Mesenchymal stem cell (in vitro differentiated cells and primary cell): ENCODE results near the gene PRKCA.

Experiments used
- DNase-seq: peaks from one replicate; pipeline ENCODE4 v3.0.0-alpha.2; 2013
- H2AFZ ChIP-seq: one replicate; pipeline ENCODE4 v1.6.1; 2013; ENCODE audit warnings: low read depth, mild to moderate bottlenecking, control low read depth, inconsistent platforms, low read length, moderate library complexity
- H2AK5ac ChIP-seq: 2 replicates; pipeline ENCODE4 v1.6.1; 2013; ENCODE audit warnings: low read length, moderate library complexity, mild to moderate bottlenecking, inconsistent platforms; ENCODE audit not compliant: severe bottlenecking
- H2BK120ac ChIP-seq: one replicate; pipeline ENCODE4 v1.6.1; 2013; ENCODE audit warnings: low read depth, mild to moderate bottlenecking, inconsistent platforms, low read length, moderate library complexity
- H2BK12ac ChIP-seq, 2 experiments: one replicate each; pipeline ENCODE4 v1.6.1; 2013; ENCODE audit warnings: inconsistent platforms in 2 of 2, low read length in 2 of 2, mild to moderate bottlenecking in 2 of 2, moderate library complexity in 2 of 2, control low read depth in 1 of 2
- H2BK15ac ChIP-seq: one replicate; pipeline ENCODE4 v1.6.1; 2013; ENCODE audit warnings: mild to moderate bottlenecking, low read depth, inconsistent platforms; ENCODE audit not compliant: poor library complexity, severe bottlenecking
- H2BK5ac ChIP-seq: 2 replicates; pipeline ENCODE4 v1.6.1; 2013; ENCODE audit warnings: low read depth, mild to moderate bottlenecking, low read length, control low read depth, inconsistent platforms; ENCODE audit not compliant: poor library complexity, severe bottlenecking
- H3K14ac ChIP-seq, 2 experiments: one replicate each; pipeline ENCODE4 v1.6.1; 2013; ENCODE audit warnings: inconsistent platforms in 2 of 2, low read length in 2 of 2, control low read depth in 1 of 2, mild to moderate bottlenecking in 1 of 2, moderate library complexity in 1 of 2
- H3K18ac ChIP-seq, 2 experiments: one replicate each; pipeline ENCODE4 v1.6.1; 2013; ENCODE audit warnings: inconsistent platforms in 2 of 2, low read length in 2 of 2, control low read depth in 1 of 2, low read depth in 1 of 2, mild to moderate bottlenecking in 1 of 2
- H3K23ac ChIP-seq, 2 experiments: one replicate each; pipeline ENCODE4 v1.6.1; 2013; ENCODE audit warnings: inconsistent platforms in 2 of 2, low read length in 2 of 2, mild to moderate bottlenecking in 2 of 2, moderate library complexity in 2 of 2, control low read depth in 1 of 2
- H3K27ac ChIP-seq: 2 replicates; pipeline ENCODE4 v1.5.1; 2013; ENCODE audit warnings: mild to moderate bottlenecking, moderate library complexity, low read length, control low read depth, inconsistent platforms; ENCODE audit not compliant: poor library complexity, severe bottlenecking
- H3K27me3 ChIP-seq, 2 experiments: 2 replicates each; pipeline versions ENCODE4 v1.6.1 to v1.7.0; 2013; ENCODE audit warnings: low read length in 2 of 2, mild to moderate bottlenecking in 2 of 2, moderate library complexity in 2 of 2, control low read depth in 1 of 2, inconsistent platforms in 1 of 2; ENCODE audit not compliant: control insufficient read depth in 1 of 2, insufficient read depth in 1 of 2
- H3K36me3 ChIP-seq, 2 experiments: 2 replicates each; pipeline versions ENCODE4 v1.6.1 to v1.7.0; 2013; ENCODE audit warnings: low read length in 2 of 2, control low read depth in 1 of 2, inconsistent platforms in 1 of 2, low read depth in 1 of 2, mild to moderate bottlenecking in 1 of 2; ENCODE audit not compliant: insufficient read depth in 2 of 2, control insufficient read depth in 1 of 2
- H3K4ac ChIP-seq, 2 experiments: one replicate each; pipeline ENCODE4 v1.6.1; 2013; ENCODE audit warnings: inconsistent platforms in 2 of 2, low read length in 2 of 2, mild to moderate bottlenecking in 2 of 2, moderate library complexity in 2 of 2, control low read depth in 1 of 2, low read depth in 1 of 2
- H3K4me1 ChIP-seq: 2 replicates; pipeline ENCODE4 v1.6.1; 2013; ENCODE audit warnings: low read depth, low read length, control low read depth; ENCODE audit not compliant: control insufficient read depth, insufficient read depth
- H3K4me2 ChIP-seq: 2 replicates; pipeline ENCODE4 v1.6.1; 2013; ENCODE audit warnings: low read length, mild to moderate bottlenecking, inconsistent platforms; ENCODE audit not compliant: poor library complexity, severe bottlenecking
- H3K4me3 ChIP-seq, 2 experiments: 2 replicates each; pipeline versions ENCODE4 v1.5.1 to v1.7.0; 2013; ENCODE audit warnings: low read length in 2 of 2, mild to moderate bottlenecking in 2 of 2, control low read depth in 1 of 2, low read depth in 1 of 2; ENCODE audit not compliant: insufficient read depth in 1 of 2
- H3K79me1 ChIP-seq: replicated peaks from 2 replicates; pipeline ENCODE4 v1.6.1; 2013; ENCODE audit warnings: mild to moderate bottlenecking, control low read depth, low read length, inconsistent platforms; ENCODE audit not compliant: poor library complexity, severe bottlenecking
- H3K9ac ChIP-seq: 2 replicates; pipeline ENCODE4 v1.7.0; 2013; ENCODE audit warnings: mild to moderate bottlenecking, low read length, moderate library complexity
- H3K9me3 ChIP-seq: 2 replicates; pipeline ENCODE4 v1.7.0; 2013; ENCODE audit warnings: mild to moderate bottlenecking, low read length; ENCODE audit not compliant: control insufficient read depth
- H4K8ac ChIP-seq: one replicate; pipeline ENCODE4 v1.6.1; 2013; ENCODE audit warnings: inconsistent platforms, mild to moderate bottlenecking, low read length, moderate library complexity
- H4K91ac ChIP-seq: one replicate; pipeline ENCODE4 v1.6.1; 2013; ENCODE audit warnings: mild to moderate bottlenecking, low read length, inconsistent platforms
- WGBS: methylation state at CpG from one replicate; pipeline ENCODE4 v1.1.7; 2013; ENCODE audit warnings: mixed read lengths; 5-methylcytosine and 5-hydroxymethylcytosine counted together

The PRKCA gene

DNA sequence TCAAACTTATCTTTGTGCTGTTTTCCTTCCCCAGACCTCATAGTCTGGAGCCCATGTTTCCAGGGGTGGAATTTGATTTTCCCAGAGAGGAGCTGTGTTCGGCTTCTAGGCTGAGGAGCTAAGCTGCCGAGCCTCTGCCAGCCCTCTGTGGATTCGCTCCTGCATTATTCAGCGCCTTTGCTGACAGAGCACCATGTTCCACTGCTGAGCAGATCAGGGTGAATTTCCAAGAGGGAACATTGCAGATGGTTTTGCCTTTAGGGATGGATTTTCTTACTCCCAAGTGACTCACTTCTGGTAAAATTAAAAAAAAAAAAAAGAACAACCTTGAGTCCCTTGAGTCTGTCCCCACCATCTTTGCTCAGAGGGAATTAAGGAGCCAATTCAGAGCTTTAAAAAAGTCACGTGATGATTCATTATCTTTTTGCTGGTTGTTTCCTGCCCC is 229.5 kb downstream of the PRKCA start:
- no peaks in the 10 kb centered on the region for H3K36me3 ChIP-seq
- WGBS: 92% methylated on average over 5 of the region's 5 CpGs

DNA sequence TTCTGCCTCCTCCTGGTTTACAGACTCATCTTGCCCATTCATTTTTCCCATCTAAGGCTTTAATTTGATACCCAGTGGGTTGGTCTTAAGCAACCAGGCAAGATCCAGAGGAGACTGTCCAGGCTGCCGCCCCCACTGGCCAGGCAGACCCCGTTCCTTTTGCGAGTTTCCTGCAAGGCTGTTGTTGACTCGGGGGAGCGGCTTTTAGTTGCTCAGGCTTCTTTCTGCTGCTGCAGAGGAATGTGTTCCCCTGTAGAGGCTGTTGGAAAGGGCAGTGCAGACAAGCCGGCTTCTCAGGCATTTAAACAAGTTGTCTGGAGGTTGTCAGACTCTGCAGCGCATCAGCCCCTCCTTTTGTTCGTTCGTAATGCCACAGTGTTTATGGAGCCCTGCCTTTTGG is 231.2 kb downstream of the PRKCA start:
- Histone ChIP-seq H3K9ac (no peak overlapping the region), H2BK12ac (peak overlapping the region; percentile 59 to 68), H3K23ac (no peak overlapping the region), H2BK5ac (no peak overlapping the region), H3K27me3 (no peaks in the 10 kb centered on the region), H3K14ac (no peak overlapping the region), H2BK120ac (peak overlapping the region; percentile 35), H4K91ac (no peak overlapping the region), H3K4me1 (peaks cover 11% of the 10 kb centered on the region), H3K9me3 (no peaks in the 10 kb centered on the region), H2AFZ (no peak overlapping the region), H3K36me3 (no peaks in the 10 kb centered on the region), H2AK5ac (no peak overlapping the region), H3K27ac (peak overlapping the region; percentile 3), H3K18ac (peak overlapping the region; percentile 16 to 40), H3K4me2 (peak overlapping the region; percentile 3), H3K4me3 (no peak overlapping the region), H3K79me1 (peaks cover 43% of the 10 kb centered on the region), H2BK15ac (no peak overlapping the region), H3K4ac (no peak overlapping the region), H4K8ac (peak overlapping the region; percentile 66)
- WGBS: 10% methylated on average over 9 of the region's 9 CpGs
- peak; percentile 85 for DNase-seq

More for the DNA sequence above, 229.5 kb downstream of the PRKCA start:
- no peak overlapping the region for H2BK120ac ChIP-seq
- H3K4ac ChIP-seq: peak overlapping the region in 1 of 2 experiments; percentile 76
- no peak overlapping the region for H4K8ac ChIP-seq
- H3K9ac ChIP-seq: no peak overlapping the region
- peaks cover 9% of the 10 kb centered on the region for H3K4me1 ChIP-seq
- no peak overlapping the region for H3K23ac ChIP-seq
- peak overlapping the region; percentile 61 for H2AK5ac ChIP-seq
- H3K14ac ChIP-seq: peak overlapping the region in 1 of 2 experiments; percentile 75
- no peak overlapping the region for H3K4me2 ChIP-seq
- no peak overlapping the region for H4K91ac ChIP-seq
- peak overlapping the region; percentile 11 to 59 for H3K18ac ChIP-seq
- H3K4me3 ChIP-seq: no peak overlapping the region
- peak; percentile 18 for DNase-seq
- no peak overlapping the region for H2AFZ ChIP-seq
- no peak overlapping the region for H2BK15ac ChIP-seq
- H2BK5ac ChIP-seq: no peak overlapping the region
- H2BK12ac ChIP-seq: peak overlapping the region in 1 of 2 experiments; percentile 34
- no peaks in the 10 kb centered on the region for H3K9me3 ChIP-seq
- H3K27ac ChIP-seq: no peak overlapping the region
- H3K27me3 ChIP-seq: no peaks in the 10 kb centered on the region
- H3K79me1 ChIP-seq: peaks cover 43% of the 10 kb centered on the region

DNA sequence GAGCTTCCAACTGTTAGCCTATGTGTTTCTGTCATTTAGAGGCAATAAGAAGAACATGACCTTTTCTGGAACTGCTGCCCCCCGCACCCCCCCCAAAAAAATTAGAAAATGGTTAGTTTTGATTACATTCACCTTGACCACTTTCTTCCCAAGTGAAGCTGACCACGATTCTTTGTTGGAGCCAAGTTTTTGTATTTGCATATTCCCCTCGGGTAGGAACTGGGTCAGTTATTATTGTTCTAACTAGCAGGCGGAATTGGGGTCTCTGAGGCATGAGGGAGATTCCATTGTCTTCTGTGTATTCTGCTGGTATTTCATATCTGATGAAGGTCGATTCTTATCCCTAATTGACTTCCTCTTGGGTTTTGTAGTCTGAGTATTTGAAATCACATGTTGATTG is 231.6 kb downstream of the PRKCA start:
- Histone ChIP-seq H2BK5ac (no peak overlapping the region), H2AFZ (no peak overlapping the region), H3K79me1 (peaks cover 43% of the 10 kb centered on the region), H2BK12ac (no peak overlapping the region), H3K27ac (no peak overlapping the region), H3K36me3 (no peaks in the 10 kb centered on the region), H4K91ac (no peak overlapping the region), H3K4me3 (no peak overlapping the region), H3K4ac (no peak overlapping the region), H3K18ac (no peak overlapping the region), H3K27me3 (no peaks in the 10 kb centered on the region), H3K9ac (no peak overlapping the region), H3K14ac (no peak overlapping the region), H2AK5ac (no peak overlapping the region), H3K4me2 (peak overlapping the region; percentile 3), H2BK15ac (no peak overlapping the region), H3K9me3 (no peaks in the 10 kb centered on the region), H2BK120ac (no peak overlapping the region), H4K8ac (no peak overlapping the region), H3K4me1 (peaks cover 13% of the 10 kb centered on the region), H3K23ac (no peak overlapping the region)
- WGBS: 74% methylated on average over 5 of the region's 5 CpGs
- DNase-seq: no peak

DNA sequence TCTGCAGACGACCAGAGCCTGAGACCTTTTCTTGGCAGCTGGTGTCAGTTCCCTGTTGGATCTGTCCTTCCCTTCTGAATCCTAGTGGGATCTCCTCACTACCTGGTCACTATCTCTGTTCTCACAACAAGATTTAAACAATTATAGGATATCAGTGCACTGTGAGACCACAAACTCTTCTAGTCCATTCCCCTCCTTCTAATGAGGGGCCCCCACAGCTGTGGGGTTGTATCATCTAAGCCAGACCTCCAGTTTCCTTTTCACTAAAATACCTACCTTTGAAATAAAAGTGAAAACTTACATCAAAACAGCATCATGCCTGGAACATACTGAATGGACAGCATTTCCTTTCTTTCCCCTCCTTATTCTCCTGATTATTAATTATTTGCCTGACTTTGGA is 233.2 kb downstream of the PRKCA start:
- Histone ChIP-seq H3K14ac (no peak overlapping the region), H2BK120ac (peak overlapping the region; percentile 27), H3K9me3 (no peaks in the 10 kb centered on the region), H3K27ac (no peak overlapping the region), H3K4ac (peak overlapping the region; percentile 32 to 57), H4K91ac (no peak overlapping the region), H3K79me1 (peaks cover 37% of the 10 kb centered on the region), H3K23ac (no peak overlapping the region), H3K4me2 (no peak overlapping the region), H3K4me3 (no peak overlapping the region), H3K18ac (peak overlapping the region; percentile 37 to 44), H2BK5ac (no peak overlapping the region), H2AFZ (no peak overlapping the region), H2BK12ac (peak overlapping the region; percentile 28 to 79), H3K27me3 (no peaks in the 10 kb centered on the region), H4K8ac (peak overlapping the region; percentile 27), H3K9ac (no peak overlapping the region), H2AK5ac (peak overlapping the region; percentile 11), H3K4me1 (peaks cover 20% of the 10 kb centered on the region), H3K36me3 (no peaks in the 10 kb centered on the region), H2BK15ac (no peak overlapping the region)
- 86% methylated on average over 1 of the region's 1 CpG for WGBS
- no peak for DNase-seq
